Testis (tissue), 2 donors: Measurements from ENCODE around the gene MARCHF11.

Source experiments
- CTCF ChIP-seq, 3 experiments: fragments of 450-650 bp in 2 of 3; fragments of 200-600 bp in 1 of 3; sonication (generic) in 1 of 3; IDR thresholded peaks; one replicate each; pipeline ENCODE4 v1.5.1; 2016 to 2019; ENCODE audit warnings: antibody characterized with exemption in 3 of 3, mild to moderate bottlenecking in 2 of 3, moderate library complexity in 1 of 3
- POLR2A ChIP-seq: fragments of 450-650 bp; IDR thresholded peaks from one replicate; pipeline ENCODE4 v1.6.1; 2017; ENCODE audit warnings: antibody characterized with exemption, mild to moderate bottlenecking, moderate library complexity

GRCh38 chr5:16028708-16029107, 150.9 kb downstream of the MARCHF11 start:
- TF ChIP-seq POLR2A (no peak), CTCF (IDR thresholded peaks at IDR 0.05) (no peak)
